Lower lobe of right lung (tissue), 2 donors: Measurements from ENCODE around the gene TMPRSS12. TPM values are rescaled to one million over a fixed set of nuclear protein-coding genes. Genes with fewer than 3 reads are reported as not detected.
"Not testable (repeated sequence)": the region's sequence is repeated elsewhere in the genome, so short reads cannot be mapped to it uniquely, and the experiment has no call there.

Experiments
- ATAC-seq, 2 donors: fragments of 200-7000 bp; cut with Tn5 transposase; one replicate each; pipeline ENCODE4 v1.9.1; 2020 to 2022; ENCODE audit warnings: mild to moderate bottlenecking in 2 of 2, moderate library complexity in 2 of 2
- DNase-seq: peaks from one replicate; pipeline ENCODE4 v3.0.0-alpha.2; 2020
- H3K27ac ChIP-seq: fragments of 200-600 bp; one replicate; pipeline ENCODE4 v1.8.0; 2022
- H3K27me3 ChIP-seq: fragments of 200-600 bp; one replicate; pipeline ENCODE4 v1.8.0; 2022; ENCODE audit warnings: low read depth
- H3K36me3 ChIP-seq: fragments of 200-600 bp; one replicate; pipeline ENCODE4 v1.8.0; 2022; ENCODE audit warnings: mild to moderate bottlenecking
- H3K4me1 ChIP-seq: fragments of 200-600 bp; one replicate; pipeline ENCODE4 v1.8.0; 2022
- H3K4me3 ChIP-seq: fragments of 200-600 bp; one replicate; pipeline ENCODE4 v1.8.0; 2022; ENCODE audit warnings: mild to moderate bottlenecking
- H3K9me3 ChIP-seq: fragments of 200-600 bp; one replicate; pipeline ENCODE4 v1.8.0; 2022
- CTCF ChIP-seq: fragments of 200-600 bp; IDR thresholded peaks from one replicate; pipeline ENCODE4 v1.8.0; 2022; ENCODE audit warnings: antibody characterized with exemption, mild to moderate bottlenecking
- intact Hi-C: fragments of 100-400 bp; cut with DNase I; formaldehyde crosslinking; loops from one replicate; pipeline ENCODE4 v1.11.0; 2022
- total RNA-seq: library from RNA; stranded (reverse); fragmentation: NEBNext Ultra II Directional; extraction: Animal tissue kit (Norgen Biotek cat#: 25700); gene quantifications from one replicate; pipeline ENCODE4 v1.2.1, GENCODE V29; 2021
- donor health status: DM: no; HTN: yes; CAD: no; lungs with severe emphysema.

TMPRSS12 gene
- total RNA-seq, 1 donor from 2014 or later, result not detected

GRCh38 chr12:50828886-50829285 lies 13.8 kb upstream of the TMPRSS12 start:
- H3K27ac ChIP-seq, result no peak overlapping the region
- intact Hi-C loops, result loop anchor here (5.0 kb wide), 1 partner anchor 158 kb away; no protein-coding TSS in a partner anchor
- H3K27me3 ChIP-seq, result no peaks in the 10 kb centered on the region
- DNase-seq, result no peak
- no peak for ATAC-seq
- no peaks in the 10 kb centered on the region for H3K36me3 ChIP-seq
- H3K4me1 ChIP-seq, result peaks cover 6% of the 10 kb centered on the region
- TF ChIP-seq CTCF, result no peak
- no peak overlapping the region for H3K4me3 ChIP-seq
- peaks cover 2% of the 10 kb centered on the region for H3K9me3 ChIP-seq

- ATAC-seq, H3K36me3 ChIP-seq, H3K4me1 ChIP-seq, DNase-seq, H3K9me3 ChIP-seq, H3K27me3 ChIP-seq, H3K27ac ChIP-seq, H3K4me3 ChIP-seq, intact Hi-C loops: not testable (repeated sequence)
These were observed 8.9 kb upstream of the TMPRSS12 start for GRCh38 chr12:50833801-50834200.

- intact Hi-C loops, result no loop called here
- Histone ChIP-seq H3K27me3 (no peaks in the 10 kb centered on the region), H3K4me1 (no peaks in the 10 kb centered on the region), H3K36me3 (no peaks in the 10 kb centered on the region), H3K4me3 (no peak overlapping the region), H3K9me3 (peaks cover 4% of the 10 kb centered on the region), H3K27ac (no peak overlapping the region)
- no peak for DNase-seq
- no peak for ATAC-seq
- no peak for TF ChIP-seq CTCF
These were observed 3.7 kb upstream of the TMPRSS12 start for GRCh38 chr12:50839042-50839441.

GRCh38 chr12:50840809-50841487 lies 1.8 kb upstream of the TMPRSS12 start:
- Histone ChIP-seq H3K27ac (no peak overlapping the region), H3K36me3 (no peaks in the 10 kb centered on the region), H3K4me3 (no peak overlapping the region), H3K9me3 (peaks cover 4% of the 10 kb centered on the region), H3K4me1 (no peaks in the 10 kb centered on the region), H3K27me3 (no peaks in the 10 kb centered on the region)
- no peak for TF ChIP-seq CTCF
- DNase-seq (no peak), ATAC-seq (no peak)
- intact Hi-C loops, result no loop called here

- DNase-seq, result no peak
- H3K27me3 ChIP-seq, result no peaks in the 10 kb centered on the region
- no peaks in the 10 kb centered on the region for H3K4me1 ChIP-seq
- H3K9me3 ChIP-seq, result peaks cover 4% of the 10 kb centered on the region
- H3K36me3 ChIP-seq, result no peaks in the 10 kb centered on the region
- no peak overlapping the region for H3K27ac ChIP-seq
- intact Hi-C loops, result no loop called here
- peak in 1 of 2 donors; percentile 11 for ATAC-seq
- no peak overlapping the region for H3K4me3 ChIP-seq
- no peak for TF ChIP-seq CTCF
These were observed 802 bp upstream of the TMPRSS12 start for GRCh38 chr12:50841716-50842531.
